Stimulated activated memory B cell treated with anti-CD40 and anti-IgM and Interleukin-4, amounts not matched to agents 10 μg/mL and 1 μg/mL and 100 μg/mL, for 72 hours (primary cell): ENCODE measurements around the gene PTPN9.
"Not testable (repeated sequence)": the region's sequence is repeated elsewhere in the genome, so short reads cannot be mapped to it uniquely, and the experiment has no call there.

Experiments used
- ATAC-seq: fragments of 150-1000 bp; cut with Tn5 transposase; 2 replicates; pipeline ENCODE4 v1.10.0; 2021
- H3K27ac Mint-ChIP-seq: one replicate; pipeline ENCODE4 v1.8.0; 2022; ENCODE audit warnings: mild to moderate bottlenecking, mixed read lengths
- H3K27me3 Mint-ChIP-seq: one replicate; pipeline ENCODE4 v1.8.0; 2022; ENCODE audit warnings: mixed read lengths
- H3K36me3 Mint-ChIP-seq: one replicate; pipeline ENCODE4 v1.8.0; 2022; ENCODE audit warnings: mixed read lengths
- H3K4me1 Mint-ChIP-seq: one replicate; pipeline ENCODE4 v1.8.0; 2022; ENCODE audit warnings: mixed read lengths
- H3K4me3 Mint-ChIP-seq: one replicate; pipeline ENCODE4 v1.8.0; 2022; ENCODE audit warnings: mild to moderate bottlenecking, moderate library complexity, mixed read lengths
- H3K9me3 Mint-ChIP-seq: one replicate; pipeline ENCODE4 v1.8.0; 2022; ENCODE audit warnings: mixed read lengths

PTPN9 gene

DNA sequence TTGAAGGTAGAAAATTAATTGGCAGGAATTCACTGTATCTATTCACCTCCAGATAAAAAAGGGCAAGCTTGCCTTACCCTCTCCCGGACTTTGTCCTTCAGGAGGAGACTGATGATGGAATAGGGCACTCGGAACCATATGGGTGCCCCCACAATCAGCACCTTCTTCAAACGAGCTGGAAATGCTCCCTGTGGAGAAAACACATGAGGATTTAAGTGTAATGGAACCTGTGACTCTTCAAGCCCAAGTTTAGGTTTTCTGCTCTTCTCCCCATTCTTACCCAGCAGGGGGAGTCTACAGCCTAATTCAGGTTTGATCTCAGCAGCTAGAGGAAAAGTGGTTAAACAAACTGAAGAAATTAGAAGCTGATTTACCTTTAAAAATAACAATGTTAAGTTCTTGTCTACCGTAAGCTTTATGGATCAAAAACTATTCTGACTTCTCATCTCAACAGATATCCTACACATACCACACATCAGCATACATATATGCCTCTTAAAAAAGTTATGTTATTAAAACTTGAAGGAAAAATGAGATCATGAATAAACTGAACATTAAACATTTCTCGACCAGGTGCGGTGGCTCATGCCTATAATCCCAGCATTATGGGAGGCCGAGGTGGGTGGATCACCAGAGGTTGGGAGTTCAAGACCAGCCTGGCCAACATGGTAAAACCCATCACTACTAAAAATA, 70.1 kb downstream of the PTPN9 start:
- Mint-ChIP-seq H3K4me3 (no peak overlapping the region), H3K4me1 (no peaks in the 10 kb centered on the region), H3K9me3 (no peaks in the 10 kb centered on the region), H3K36me3 (peaks cover 19% of the 10 kb centered on the region), H3K27me3 (no peaks in the 10 kb centered on the region), H3K27ac (no peak overlapping the region)
- no peak for ATAC-seq

DNA sequence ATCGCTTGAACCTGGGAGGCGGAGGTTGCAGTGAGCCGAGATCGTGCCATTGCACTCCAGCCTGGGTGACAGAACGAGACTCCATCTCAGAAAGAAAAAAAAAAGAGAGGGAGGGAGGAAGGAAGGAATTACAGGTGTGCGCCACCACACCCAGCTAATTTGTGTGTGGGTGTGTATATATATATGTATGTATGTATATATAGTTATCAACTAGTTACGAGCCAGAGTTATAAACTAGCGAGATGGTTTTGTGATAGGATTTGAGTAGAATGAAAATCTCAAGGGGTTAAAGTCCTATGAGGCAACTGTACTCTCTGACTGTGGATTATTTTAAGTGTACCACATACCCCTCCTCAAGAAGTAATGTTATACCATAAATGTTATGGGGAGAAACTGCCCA, 76.8 kb downstream of the PTPN9 start:
- no peaks in the 10 kb centered on the region for H3K9me3 Mint-ChIP-seq
- no peaks in the 10 kb centered on the region for H3K4me1 Mint-ChIP-seq
- H3K36me3 Mint-ChIP-seq: peaks cover 42% of the 10 kb centered on the region
- H3K27ac Mint-ChIP-seq: no peak overlapping the region
- no peak overlapping the region for H3K4me3 Mint-ChIP-seq
- H3K27me3 Mint-ChIP-seq: no peaks in the 10 kb centered on the region
- ATAC-seq: no peak

DNA sequence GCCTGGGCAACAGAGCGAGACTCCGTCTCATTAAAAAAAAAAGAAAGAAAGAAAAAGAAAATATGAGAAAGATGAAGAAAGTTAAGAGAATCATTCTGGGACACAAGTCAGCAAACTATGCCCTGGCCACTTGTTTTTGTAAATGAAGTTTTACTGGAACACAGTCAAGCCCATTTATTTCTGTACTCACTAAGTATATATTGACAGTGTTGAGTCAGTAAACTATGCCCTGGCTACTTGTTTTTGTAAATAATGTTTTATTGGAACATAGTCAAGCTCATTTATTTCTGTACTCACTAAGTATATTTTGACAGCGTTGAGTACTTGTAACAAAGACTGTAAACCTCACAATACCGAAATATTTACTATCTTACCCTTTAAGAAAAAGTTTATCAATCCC, 85.4 kb downstream of the PTPN9 start:
- Mint-ChIP-seq H3K4me1 (no peaks in the 10 kb centered on the region), H3K9me3 (no peaks in the 10 kb centered on the region), H3K27me3 (no peaks in the 10 kb centered on the region), H3K27ac (no peak overlapping the region), H3K4me3 (no peak overlapping the region), H3K36me3 (peaks cover 38% of the 10 kb centered on the region)
- ATAC-seq: no peak

DNA sequence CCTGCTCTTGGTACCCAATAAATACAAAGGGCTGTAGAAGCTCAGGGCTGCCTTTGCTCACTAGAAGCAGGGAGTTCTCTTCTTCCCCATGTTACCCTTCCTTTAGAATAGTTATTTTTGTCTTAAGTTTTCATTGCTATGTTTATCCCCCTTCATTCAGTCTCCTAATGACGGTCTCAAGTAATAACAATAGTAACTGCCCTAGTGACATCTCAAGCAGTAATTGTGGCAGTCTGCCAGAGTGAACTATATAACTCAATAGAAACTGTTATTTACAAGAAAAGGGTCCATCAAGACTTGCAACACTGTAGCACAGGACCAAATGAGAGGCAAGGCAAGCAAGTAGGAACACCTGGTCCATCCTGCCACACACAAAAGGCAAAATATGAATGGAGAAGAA, 95.2 kb downstream of the PTPN9 start:
- Mint-ChIP-seq H3K27me3 (no peaks in the 10 kb centered on the region), H3K27ac (no peak overlapping the region), H3K9me3 (no peaks in the 10 kb centered on the region), H3K36me3 (peaks cover 19% of the 10 kb centered on the region), H3K4me3 (no peak overlapping the region), H3K4me1 (no peaks in the 10 kb centered on the region)
- no peak for ATAC-seq

DNA sequence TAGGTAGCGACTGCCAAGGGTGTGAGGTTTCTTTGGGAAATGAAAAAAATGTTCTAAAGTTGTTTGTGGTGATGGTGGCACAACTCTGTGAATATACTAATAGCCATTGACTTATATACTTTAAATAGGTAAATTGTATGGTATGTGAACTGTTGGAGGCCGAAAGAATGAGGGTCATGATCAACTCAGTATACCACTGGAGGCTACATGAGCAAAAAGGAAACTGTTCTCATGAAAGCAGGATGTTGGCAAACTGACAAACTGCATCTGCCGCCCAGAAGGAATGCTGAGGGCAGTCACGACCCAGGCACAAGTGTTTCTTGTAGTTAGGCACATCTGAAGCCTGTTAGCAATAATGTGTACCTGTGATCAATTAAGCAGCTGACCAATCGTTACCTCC, 95.6 kb downstream of the PTPN9 start:
- not testable (repeated sequence) for ATAC-seq, H3K27me3 Mint-ChIP-seq, H3K9me3 Mint-ChIP-seq, H3K4me1 Mint-ChIP-seq, H3K4me3 Mint-ChIP-seq, H3K27ac Mint-ChIP-seq
- H3K36me3 Mint-ChIP-seq: peaks cover 23% of the 10 kb centered on the region

DNA sequence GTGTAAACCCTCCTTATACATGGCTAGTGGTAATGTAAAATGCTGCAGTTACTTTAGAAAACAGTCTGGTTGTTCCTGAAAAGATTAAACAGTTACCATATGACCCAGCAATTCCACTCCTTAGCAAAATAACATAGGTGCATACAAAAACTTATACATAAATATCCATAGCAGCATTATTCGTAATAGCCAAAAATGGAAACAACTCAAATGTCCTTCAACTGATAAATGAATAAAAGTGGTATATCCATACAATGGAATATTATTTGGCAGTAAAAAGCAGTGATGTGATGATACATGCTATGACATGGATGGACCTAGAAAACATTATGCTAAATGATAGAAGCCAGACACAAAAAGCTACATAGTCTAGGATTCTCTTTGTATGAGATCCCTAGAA, 96.0 kb downstream of the PTPN9 start:
- no peaks in the 10 kb centered on the region for H3K4me1 Mint-ChIP-seq
- peaks cover 26% of the 10 kb centered on the region for H3K36me3 Mint-ChIP-seq
- H3K27me3 Mint-ChIP-seq: no peaks in the 10 kb centered on the region
- H3K4me3 Mint-ChIP-seq: no peak overlapping the region
- no peak for ATAC-seq
- no peaks in the 10 kb centered on the region for H3K9me3 Mint-ChIP-seq
- no peak overlapping the region for H3K27ac Mint-ChIP-seq

DNA sequence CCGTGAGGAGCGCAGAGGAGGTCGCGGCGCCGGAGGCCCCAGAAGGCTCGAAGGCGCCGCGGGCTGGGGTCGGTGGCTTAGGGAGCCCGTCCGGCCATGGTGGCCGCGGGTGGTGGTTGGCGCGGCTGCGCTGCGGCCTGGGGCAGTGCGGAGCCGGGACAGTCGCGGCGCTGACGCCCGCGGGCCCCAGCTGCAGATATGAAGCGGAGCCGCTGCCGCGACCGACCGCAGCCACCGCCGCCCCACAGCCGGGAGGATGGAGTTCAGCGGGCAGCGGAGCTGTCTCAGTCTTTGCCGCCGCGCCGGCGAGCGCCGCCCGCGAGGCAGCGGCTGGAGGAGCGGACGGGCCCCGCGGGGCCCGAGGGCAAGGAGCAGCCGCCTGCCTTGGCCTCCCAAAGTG, 98.7 kb downstream of the PTPN9 start:
- H3K4me3 Mint-ChIP-seq, H3K27me3 Mint-ChIP-seq, H3K4me1 Mint-ChIP-seq, H3K9me3 Mint-ChIP-seq, H3K27ac Mint-ChIP-seq, ATAC-seq: not testable (repeated sequence)
- H3K36me3 Mint-ChIP-seq: peaks cover 27% of the 10 kb centered on the region

DNA sequence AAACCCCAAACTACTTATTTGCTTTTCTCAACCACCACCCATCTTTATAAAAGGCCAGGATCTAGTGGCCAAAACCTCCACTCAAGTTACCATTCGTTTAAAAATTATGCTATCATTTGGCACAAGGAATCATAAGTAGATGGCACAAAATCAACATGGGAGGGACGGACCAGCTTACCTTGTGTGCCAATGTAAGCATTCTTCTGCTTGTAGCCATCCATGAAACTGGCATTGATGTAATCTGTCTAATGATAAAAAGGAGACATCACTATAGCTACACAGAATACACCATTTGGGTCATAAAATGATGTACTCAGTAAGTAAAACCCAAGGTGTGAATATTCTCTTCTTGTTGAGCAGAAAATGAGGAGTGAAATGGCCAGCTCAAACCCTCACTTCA, 99.4 kb downstream of the PTPN9 start:
- ATAC-seq: no peak
- no peaks in the 10 kb centered on the region for H3K27me3 Mint-ChIP-seq
- no peaks in the 10 kb centered on the region for H3K9me3 Mint-ChIP-seq
- H3K36me3 Mint-ChIP-seq: peaks cover 35% of the 10 kb centered on the region
- H3K4me1 Mint-ChIP-seq: no peaks in the 10 kb centered on the region
- no peak overlapping the region for H3K27ac Mint-ChIP-seq
- H3K4me3 Mint-ChIP-seq: no peak overlapping the region

DNA sequence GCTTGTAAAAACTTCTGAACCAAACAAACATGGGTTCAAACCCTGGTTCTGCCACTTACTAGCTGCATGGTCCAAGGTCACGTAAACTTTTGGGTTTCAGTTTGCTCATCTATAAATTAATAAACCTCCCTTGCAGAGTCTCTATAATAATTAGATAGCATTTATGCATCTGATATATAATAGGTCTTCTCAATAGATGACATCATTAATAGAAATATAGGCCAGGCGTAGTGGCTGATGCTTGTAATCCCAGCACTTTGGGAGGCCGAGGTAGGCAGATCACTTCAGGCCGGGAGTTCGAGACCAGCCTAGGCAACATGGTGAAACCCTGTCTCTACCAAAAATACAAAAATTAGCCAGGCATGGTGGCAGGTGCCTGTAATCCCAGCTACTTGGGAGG, 102.0 kb downstream of the PTPN9 start:
- not testable (repeated sequence) for H3K27ac Mint-ChIP-seq, H3K9me3 Mint-ChIP-seq, ATAC-seq, H3K4me1 Mint-ChIP-seq, H3K4me3 Mint-ChIP-seq, H3K27me3 Mint-ChIP-seq
- H3K36me3 Mint-ChIP-seq: peaks cover 37% of the 10 kb centered on the region

DNA sequence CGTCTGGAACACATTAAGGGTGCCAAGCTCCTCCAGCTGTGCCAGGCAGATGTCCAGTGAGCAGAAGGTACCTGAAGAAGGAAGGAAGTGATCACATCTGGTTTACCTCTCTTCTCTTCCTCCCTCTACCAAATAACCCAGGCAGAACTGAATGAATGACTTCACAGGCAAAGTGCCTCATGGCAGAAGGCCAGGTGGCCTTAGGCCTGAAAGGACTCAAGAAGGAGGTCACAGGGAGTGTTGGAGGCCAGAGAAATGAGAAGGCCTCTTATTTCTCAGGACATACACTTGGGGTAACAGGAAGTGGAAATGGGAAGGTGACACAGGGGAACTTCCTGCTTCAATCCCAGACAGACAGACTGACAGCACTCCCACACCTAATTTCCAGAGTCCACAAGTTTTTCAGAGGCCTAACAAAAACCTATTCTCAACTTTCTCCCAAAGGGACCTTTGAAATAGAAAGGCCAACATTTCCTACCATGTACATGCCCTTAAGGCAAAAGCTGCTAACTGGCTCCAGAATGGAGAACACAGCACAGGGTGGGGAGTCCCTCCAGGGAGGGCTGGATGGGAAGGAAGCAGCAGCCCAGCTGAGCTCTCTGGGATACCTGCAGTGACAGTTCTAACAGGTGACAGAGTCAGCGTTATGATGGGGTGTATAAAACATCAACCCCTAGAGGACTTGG, 110.1 kb downstream of the PTPN9 start:
- Mint-ChIP-seq H3K27ac (peak overlapping the region; percentile 39), H3K4me1 (peaks cover 6% of the 10 kb centered on the region), H3K9me3 (no peaks in the 10 kb centered on the region), H3K27me3 (no peaks in the 10 kb centered on the region), H3K4me3 (no peak overlapping the region), H3K36me3 (peaks cover 68% of the 10 kb centered on the region)
- ATAC-seq: no peak

DNA sequence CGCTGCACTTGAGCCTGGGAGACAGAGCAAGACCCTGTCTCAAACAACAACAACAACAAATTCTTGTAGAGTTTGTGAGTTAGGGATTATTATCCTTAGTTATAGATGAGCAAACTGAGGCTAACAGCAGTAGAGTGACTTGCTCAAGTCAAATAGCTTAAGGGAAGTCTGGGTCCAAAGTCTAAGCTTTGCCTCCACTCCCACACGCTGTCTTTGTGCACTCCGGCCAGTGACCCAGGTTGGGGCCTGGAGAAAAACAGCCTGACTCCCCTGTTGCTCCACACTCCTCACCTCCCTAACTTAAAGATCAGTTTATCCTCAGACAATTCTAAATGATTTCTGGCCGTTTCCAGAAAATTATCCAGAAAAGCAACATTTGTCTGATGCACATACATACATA, 118.5 kb downstream of the PTPN9 start:
- ATAC-seq: no peak
- Mint-ChIP-seq H3K27ac (no peak overlapping the region), H3K4me3 (no peak overlapping the region), H3K4me1 (peaks cover 8% of the 10 kb centered on the region), H3K27me3 (no peaks in the 10 kb centered on the region), H3K36me3 (peaks cover 4% of the 10 kb centered on the region), H3K9me3 (no peaks in the 10 kb centered on the region)

DNA sequence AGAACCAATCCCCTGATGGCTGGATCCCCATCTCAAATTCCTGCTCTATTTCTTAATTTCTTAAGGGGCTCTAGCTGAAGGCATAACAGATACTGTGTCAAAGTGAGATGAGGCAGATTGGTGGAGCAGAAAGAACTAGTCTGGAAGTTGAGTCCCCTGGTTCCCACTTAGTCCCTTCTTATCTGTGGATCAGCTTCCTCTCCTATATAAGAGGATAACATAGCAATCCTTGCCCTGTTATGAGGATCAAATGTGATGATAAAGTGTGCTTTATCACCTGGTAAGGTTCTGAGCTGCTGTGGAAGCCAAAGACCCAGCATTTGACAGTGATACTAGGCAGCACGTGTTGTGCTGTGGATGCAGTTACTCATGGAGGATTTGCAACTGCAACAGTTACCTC, 119.5 kb downstream of the PTPN9 start:
- Mint-ChIP-seq H3K27ac (no peak overlapping the region), H3K4me3 (no peak overlapping the region), H3K36me3 (no peaks in the 10 kb centered on the region), H3K27me3 (no peaks in the 10 kb centered on the region), H3K4me1 (peaks cover 8% of the 10 kb centered on the region), H3K9me3 (no peaks in the 10 kb centered on the region)
- ATAC-seq: no peak

DNA sequence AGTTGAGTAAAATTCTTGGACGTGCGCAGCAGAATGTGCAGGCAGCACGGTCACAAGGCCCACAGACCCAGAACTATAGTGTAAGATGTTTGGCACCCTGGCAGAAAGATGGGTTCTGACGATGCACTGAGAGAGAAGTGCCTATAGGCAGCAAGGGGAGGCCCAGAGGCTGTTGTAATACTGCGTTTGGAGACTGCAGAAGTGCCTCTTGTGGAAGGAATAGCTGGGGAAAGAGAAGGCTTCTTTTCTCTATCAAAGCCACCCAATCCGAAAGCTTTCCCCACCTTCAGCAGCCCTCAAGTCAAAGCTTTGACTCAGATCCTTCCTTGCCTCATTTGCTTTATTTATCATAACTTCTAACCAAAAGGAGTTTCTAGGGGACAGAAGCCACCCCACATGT, 122.4 kb downstream of the PTPN9 start:
- no peak overlapping the region for H3K4me3 Mint-ChIP-seq
- no peaks in the 10 kb centered on the region for H3K9me3 Mint-ChIP-seq
- no peaks in the 10 kb centered on the region for H3K27me3 Mint-ChIP-seq
- peak overlapping the region; percentile 97 for H3K27ac Mint-ChIP-seq
- no peaks in the 10 kb centered on the region for H3K36me3 Mint-ChIP-seq
- no peak for ATAC-seq
- peaks cover 24% of the 10 kb centered on the region for H3K4me1 Mint-ChIP-seq

DNA sequence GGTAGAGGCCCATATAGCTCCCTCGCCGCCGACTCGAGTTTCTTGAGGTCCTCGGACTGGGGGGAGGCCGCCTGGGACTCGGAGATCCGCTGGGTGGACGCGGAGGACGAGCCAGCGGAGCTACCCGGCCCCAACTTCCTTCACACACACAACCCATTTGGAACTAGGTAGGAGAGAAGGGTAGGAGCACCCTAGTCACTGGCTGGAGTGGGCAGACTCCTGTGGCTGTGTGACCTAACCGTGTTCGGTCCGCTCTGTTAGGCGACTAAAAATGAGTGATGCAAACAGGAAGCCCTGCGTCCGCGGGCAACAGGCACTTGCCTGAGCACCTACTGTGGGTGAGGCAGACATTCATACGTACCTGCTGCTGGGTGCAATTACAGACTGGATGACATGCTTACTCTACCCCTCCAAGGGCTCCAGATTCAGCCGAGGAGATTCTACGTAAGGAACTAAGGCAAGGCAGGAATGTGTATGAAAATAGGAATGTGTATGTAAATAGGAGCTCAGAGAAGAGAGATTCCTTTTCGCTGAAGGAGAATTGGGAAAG, 123.1 kb downstream of the PTPN9 start:
- H3K36me3 Mint-ChIP-seq: no peaks in the 10 kb centered on the region
- H3K9me3 Mint-ChIP-seq: no peaks in the 10 kb centered on the region
- no peaks in the 10 kb centered on the region for H3K27me3 Mint-ChIP-seq

DNA sequence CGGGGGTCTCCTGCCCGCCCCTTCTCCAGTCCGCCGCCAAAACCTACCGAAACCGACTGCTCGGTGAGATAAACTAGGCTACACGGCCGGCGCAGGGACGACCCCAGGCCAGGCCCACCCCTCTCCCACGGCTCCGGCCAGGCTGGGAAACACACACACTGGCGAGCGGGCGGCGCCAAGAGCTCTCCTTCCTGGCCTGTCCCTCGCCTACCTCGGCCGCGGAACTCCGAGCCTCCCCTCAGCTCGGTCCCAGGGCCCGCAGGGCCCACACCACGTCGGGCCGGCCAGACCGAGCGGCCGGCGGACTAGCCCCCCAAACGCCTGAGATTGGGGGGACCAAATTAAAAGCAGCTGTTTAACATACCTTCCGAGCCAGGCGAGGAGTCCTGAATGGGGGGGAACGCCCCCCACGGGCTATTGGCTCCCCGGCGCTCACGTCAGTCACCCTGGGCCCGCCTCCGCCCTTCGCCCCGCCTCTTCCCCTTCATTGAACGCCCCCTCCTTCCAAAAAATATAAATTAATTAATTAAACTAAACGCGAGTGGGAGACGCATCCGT, 123.6 kb downstream of the PTPN9 start:
- Mint-ChIP-seq H3K4me1 (peaks cover 26% of the 10 kb centered on the region), H3K4me3 (peak overlapping the region; percentile 98), H3K9me3 (no peaks in the 10 kb centered on the region), H3K27ac (peak overlapping the region; percentile 97), H3K27me3 (no peaks in the 10 kb centered on the region), H3K36me3 (no peaks in the 10 kb centered on the region)
- no peak for ATAC-seq

More for the DNA sequence above, 123.1 kb downstream of the PTPN9 start:
- ATAC-seq: no peak
- Mint-ChIP-seq H3K4me3 (peak overlapping the region; percentile 98), H3K4me1 (peaks cover 24% of the 10 kb centered on the region), H3K27ac (peak overlapping the region; percentile 97)
